ENCODE measurements around the gene NME9. TPM values are rescaled to one million over a fixed set of nuclear protein-coding genes. Genes with fewer than 3 reads are reported as not detected.

The NME9 gene
- total and polyA plus RNA-seq, 2 of the 4 experiments (the other 2 are of a cell fraction), result not detected

DNA sequence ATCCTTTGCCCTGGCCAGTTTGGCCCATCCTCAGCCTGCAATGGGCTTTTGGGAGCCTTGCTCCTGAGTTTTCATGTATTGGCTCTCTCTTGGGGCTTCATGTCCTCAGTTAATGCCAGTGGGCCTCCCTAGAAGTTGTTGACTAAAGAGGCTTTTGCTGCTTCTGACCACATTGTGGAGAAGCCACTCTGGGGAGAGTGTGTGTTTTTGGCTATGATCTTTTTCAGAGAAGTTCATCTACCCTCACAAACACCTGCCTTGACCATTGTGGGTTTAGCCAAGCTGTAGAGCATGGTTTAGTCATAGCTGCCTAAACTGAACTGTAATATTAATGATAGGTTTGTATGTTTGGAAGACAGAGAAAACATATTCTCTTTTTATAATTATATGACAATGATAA lies 24.7 kb upstream of the NME9 start:
- no peak overlapping the region for H3K23ac ChIP-seq (ENCODE audit: low read depth, low read length)
- no peak overlapping the region for H2BK5ac ChIP-seq (ENCODE audit: low read depth, low read length, poor library complexity, severe bottlenecking)
- dilution Hi-C loops (cut with HindIII; ENCODE audit: low sequenced_read_pairs, unreplicated experiment), result no loop called here
- ATAC-seq (ENCODE audit: low read depth), result no peak
- H2AFZ ChIP-seq (replicated peaks; ENCODE audit: low read length, poor library complexity), result no peak overlapping the region
- intact Hi-C loops (cut with micrococcal nuclease), result no loop called here
- peaks cover 11% of the 10 kb centered on the region for H3K4me1 ChIP-seq (ENCODE audit: control insufficient read depth, insufficient read depth, low read length)
- H3K4me3 ChIP-seq (ENCODE audit: insufficient read depth, low read depth, low read length), result no peak overlapping the region
- no peak overlapping the region for H2BK120ac ChIP-seq (ENCODE audit: low read depth, low read length)
- ChIA-PET POLR2A (ENCODE audit: unreplicated experiment) (no interaction called here), CTCF (no interaction called here)
- no peak overlapping the region for H4K8ac ChIP-seq (ENCODE audit: low read depth in 2 of 2, low read length in 2 of 2)
- peaks cover 19% of the 10 kb centered on the region; the same call in 1 of the 2 replicates for H4K20me1 ChIP-seq (ENCODE audit: insufficient read depth, low read length)
- H3K18ac ChIP-seq (ENCODE audit: low read depth, low read length), result no peak overlapping the region
- in situ Hi-C loops (cut with MboI; ENCODE audit: low sequenced_read_pairs), result no loop called here
- H3K27me3 ChIP-seq (ENCODE audit: control insufficient read depth, insufficient read depth, low read length), result no peaks in the 10 kb centered on the region
- no peak overlapping the region for H3K14ac ChIP-seq (replicated peaks; ENCODE audit: low read depth, low read length)
- no peak overlapping the region for H2AK5ac ChIP-seq (ENCODE audit: low read depth, low read length)
- TF ChIP-seq MXI1 (IDR thresholded peaks at IDR 0.05; ENCODE audit: borderline replicate concordance, low read depth, low read length), result no peak
- no peak for DNase-seq
- no peak overlapping the region for H4K91ac ChIP-seq (ENCODE audit: insufficient read depth, low read depth, low read length)
- no peak overlapping the region for H4K5ac ChIP-seq (ENCODE audit: low read depth, low read length)
- peaks cover 2% of the 10 kb centered on the region for H3K36me3 ChIP-seq (ENCODE audit: control insufficient read depth, insufficient read depth, low read length)
- no peak overlapping the region for H2BK15ac ChIP-seq (ENCODE audit: low read depth, low read length)
- no peak overlapping the region for H3K27ac ChIP-seq (ENCODE audit: insufficient read depth, low read length)
- H2BK20ac ChIP-seq (ENCODE audit: low read depth, low read length), result no peak overlapping the region
- H3K4me2 ChIP-seq (ENCODE audit: low read depth, low read length), result no peak overlapping the region
- no peak overlapping the region for H3K56ac ChIP-seq (ENCODE audit: extremely low read depth, insufficient read depth, low read length)
- no peak overlapping the region for H3K9ac ChIP-seq (ENCODE audit: low read depth, low read length)
- H3K9me3 ChIP-seq (ENCODE audit: control insufficient read depth, insufficient read depth, low read length), result no peaks in the 10 kb centered on the region
- no peak overlapping the region for H3K4ac ChIP-seq (ENCODE audit: low read depth, low read length)
- no peak overlapping the region for H2AK9ac ChIP-seq (replicated peaks; ENCODE audit: low read depth, low read length, poor library complexity)
- peaks cover 14% of the 10 kb centered on the region for H3K9me1 ChIP-seq (ENCODE audit: insufficient read depth, low read length)
- H3K79me1 ChIP-seq (ENCODE audit: low read depth in 1 of 2, low read length in 2 of 2), result peaks cover 10 to 64% of the 10 kb centered on the region in 2 experiments
- BruUV-seq (replicated peaks), result no TSS peak

All from IMR-90 (cell line).